Mesenchymal stem cell (in vitro differentiated cells and primary cell): ENCODE measurements around the gene SLC36A2.

ENCODE experiments used
- DNase-seq: peaks from one replicate; pipeline ENCODE4 v3.0.0-alpha.2; 2013
- H2AFZ ChIP-seq: one replicate; pipeline ENCODE4 v1.6.1; 2013; ENCODE audit warnings: low read depth, mild to moderate bottlenecking, control low read depth, inconsistent platforms, low read length, moderate library complexity
- H2AK5ac ChIP-seq: 2 replicates; pipeline ENCODE4 v1.6.1; 2013; ENCODE audit warnings: low read length, moderate library complexity, mild to moderate bottlenecking, inconsistent platforms; ENCODE audit not compliant: severe bottlenecking
- H2BK120ac ChIP-seq: one replicate; pipeline ENCODE4 v1.6.1; 2013; ENCODE audit warnings: low read depth, mild to moderate bottlenecking, inconsistent platforms, low read length, moderate library complexity
- H2BK12ac ChIP-seq, 2 experiments: one replicate each; pipeline ENCODE4 v1.6.1; 2013; ENCODE audit warnings: inconsistent platforms in 2 of 2, low read length in 2 of 2, mild to moderate bottlenecking in 2 of 2, moderate library complexity in 2 of 2, control low read depth in 1 of 2
- H2BK15ac ChIP-seq: one replicate; pipeline ENCODE4 v1.6.1; 2013; ENCODE audit warnings: mild to moderate bottlenecking, low read depth, inconsistent platforms; ENCODE audit not compliant: poor library complexity, severe bottlenecking
- H2BK5ac ChIP-seq: 2 replicates; pipeline ENCODE4 v1.6.1; 2013; ENCODE audit warnings: low read depth, mild to moderate bottlenecking, low read length, control low read depth, inconsistent platforms; ENCODE audit not compliant: poor library complexity, severe bottlenecking
- H3K14ac ChIP-seq, 2 experiments: one replicate each; pipeline ENCODE4 v1.6.1; 2013; ENCODE audit warnings: inconsistent platforms in 2 of 2, low read length in 2 of 2, control low read depth in 1 of 2, mild to moderate bottlenecking in 1 of 2, moderate library complexity in 1 of 2
- H3K18ac ChIP-seq, 2 experiments: one replicate each; pipeline ENCODE4 v1.6.1; 2013; ENCODE audit warnings: inconsistent platforms in 2 of 2, low read length in 2 of 2, control low read depth in 1 of 2, low read depth in 1 of 2, mild to moderate bottlenecking in 1 of 2
- H3K23ac ChIP-seq, 2 experiments: one replicate each; pipeline ENCODE4 v1.6.1; 2013; ENCODE audit warnings: inconsistent platforms in 2 of 2, low read length in 2 of 2, mild to moderate bottlenecking in 2 of 2, moderate library complexity in 2 of 2, control low read depth in 1 of 2
- H3K27ac ChIP-seq: 2 replicates; pipeline ENCODE4 v1.5.1; 2013; ENCODE audit warnings: mild to moderate bottlenecking, moderate library complexity, low read length, control low read depth, inconsistent platforms; ENCODE audit not compliant: poor library complexity, severe bottlenecking
- H3K27me3 ChIP-seq, 2 experiments: 2 replicates each; pipeline versions ENCODE4 v1.6.1 to v1.7.0; 2013; ENCODE audit warnings: low read length in 2 of 2, mild to moderate bottlenecking in 2 of 2, moderate library complexity in 2 of 2, control low read depth in 1 of 2, inconsistent platforms in 1 of 2; ENCODE audit not compliant: control insufficient read depth in 1 of 2, insufficient read depth in 1 of 2
- H3K36me3 ChIP-seq, 2 experiments: 2 replicates each; pipeline versions ENCODE4 v1.6.1 to v1.7.0; 2013; ENCODE audit warnings: low read length in 2 of 2, control low read depth in 1 of 2, inconsistent platforms in 1 of 2, low read depth in 1 of 2, mild to moderate bottlenecking in 1 of 2; ENCODE audit not compliant: insufficient read depth in 2 of 2, control insufficient read depth in 1 of 2
- H3K4ac ChIP-seq, 2 experiments: one replicate each; pipeline ENCODE4 v1.6.1; 2013; ENCODE audit warnings: inconsistent platforms in 2 of 2, low read length in 2 of 2, mild to moderate bottlenecking in 2 of 2, moderate library complexity in 2 of 2, control low read depth in 1 of 2, low read depth in 1 of 2
- H3K4me1 ChIP-seq: 2 replicates; pipeline ENCODE4 v1.6.1; 2013; ENCODE audit warnings: low read depth, low read length, control low read depth; ENCODE audit not compliant: control insufficient read depth, insufficient read depth
- H3K4me2 ChIP-seq: 2 replicates; pipeline ENCODE4 v1.6.1; 2013; ENCODE audit warnings: low read length, mild to moderate bottlenecking, inconsistent platforms; ENCODE audit not compliant: poor library complexity, severe bottlenecking
- H3K4me3 ChIP-seq, 2 experiments: 2 replicates each; pipeline versions ENCODE4 v1.5.1 to v1.7.0; 2013; ENCODE audit warnings: low read length in 2 of 2, mild to moderate bottlenecking in 2 of 2, control low read depth in 1 of 2, low read depth in 1 of 2; ENCODE audit not compliant: insufficient read depth in 1 of 2
- H3K79me1 ChIP-seq: replicated peaks from 2 replicates; pipeline ENCODE4 v1.6.1; 2013; ENCODE audit warnings: mild to moderate bottlenecking, control low read depth, low read length, inconsistent platforms; ENCODE audit not compliant: poor library complexity, severe bottlenecking
- H3K9ac ChIP-seq: 2 replicates; pipeline ENCODE4 v1.7.0; 2013; ENCODE audit warnings: mild to moderate bottlenecking, low read length, moderate library complexity
- H3K9me3 ChIP-seq: 2 replicates; pipeline ENCODE4 v1.7.0; 2013; ENCODE audit warnings: mild to moderate bottlenecking, low read length; ENCODE audit not compliant: control insufficient read depth
- H4K8ac ChIP-seq: one replicate; pipeline ENCODE4 v1.6.1; 2013; ENCODE audit warnings: inconsistent platforms, mild to moderate bottlenecking, low read length, moderate library complexity
- H4K91ac ChIP-seq: one replicate; pipeline ENCODE4 v1.6.1; 2013; ENCODE audit warnings: mild to moderate bottlenecking, low read length, inconsistent platforms
- WGBS: methylation state at CpG from one replicate; pipeline ENCODE4 v1.1.7; 2013; ENCODE audit warnings: mixed read lengths; 5-methylcytosine and 5-hydroxymethylcytosine counted together

Gene SLC36A2

GRCh38 chr5:151293624-151294023, 53.7 kb downstream of the SLC36A2 start:
- Histone ChIP-seq H3K36me3 (no peaks in the 10 kb centered on the region), H3K4me2 (no peak overlapping the region), H2BK5ac (no peak overlapping the region), H2AK5ac (no peak overlapping the region), H2BK12ac (no peak overlapping the region), H2AFZ (no peak overlapping the region), H3K9me3 (no peaks in the 10 kb centered on the region), H3K4me1 (no peaks in the 10 kb centered on the region), H4K8ac (no peak overlapping the region), H3K79me1 (no peaks in the 10 kb centered on the region), H3K18ac (no peak overlapping the region), H3K14ac (no peak overlapping the region), H3K27me3 (peaks cover 9 to 15% of the 10 kb centered on the region in 2 experiments), H2BK120ac (no peak overlapping the region), H2BK15ac (no peak overlapping the region), H3K9ac (no peak overlapping the region), H3K27ac (no peak overlapping the region), H3K4ac (no peak overlapping the region), H3K4me3 (no peak overlapping the region), H3K23ac (no peak overlapping the region), H4K91ac (no peak overlapping the region)
- DNase-seq = no peak
- WGBS = 56% methylated on average over 4 of the region's 4 CpGs

- no peak overlapping the region for H3K23ac ChIP-seq
- no peak overlapping the region for H2BK15ac ChIP-seq
- H2BK12ac ChIP-seq = no peak overlapping the region
- DNase-seq = no peak
- no peak overlapping the region for H4K91ac ChIP-seq
- WGBS = 48% methylated on average over 2 of the region's 2 CpGs
- no peak overlapping the region for H3K4ac ChIP-seq
- no peaks in the 10 kb centered on the region for H3K9me3 ChIP-seq
- no peak overlapping the region for H2BK5ac ChIP-seq
- no peaks in the 10 kb centered on the region for H3K4me1 ChIP-seq
- no peak overlapping the region for H2AK5ac ChIP-seq
- no peak overlapping the region for H3K9ac ChIP-seq
- H4K8ac ChIP-seq = no peak overlapping the region
- no peak overlapping the region for H3K14ac ChIP-seq
- no peak overlapping the region for H2BK120ac ChIP-seq
- no peak overlapping the region for H3K4me3 ChIP-seq
- H3K27ac ChIP-seq = no peak overlapping the region
- no peak overlapping the region for H2AFZ ChIP-seq
- no peaks in the 10 kb centered on the region for H3K79me1 ChIP-seq
- H3K36me3 ChIP-seq = no peaks in the 10 kb centered on the region
- no peak overlapping the region for H3K18ac ChIP-seq
- H3K4me2 ChIP-seq = no peak overlapping the region
- peaks cover 4 to 10% of the 10 kb centered on the region in 2 experiments for H3K27me3 ChIP-seq
These were observed 59.2 kb downstream of the SLC36A2 start for GRCh38 chr5:151288180-151288579.

GRCh38 chr5:151286246-151286645, 61.1 kb downstream of the SLC36A2 start:
- Histone ChIP-seq H3K14ac (no peak overlapping the region), H3K4ac (no peak overlapping the region), H3K18ac (no peak overlapping the region), H4K8ac (no peak overlapping the region), H3K4me2 (no peak overlapping the region), H3K4me3 (no peak overlapping the region), H3K9ac (no peak overlapping the region), H3K79me1 (no peaks in the 10 kb centered on the region), H3K4me1 (no peaks in the 10 kb centered on the region), H3K27me3 (peaks cover 4 to 10% of the 10 kb centered on the region in 2 experiments), H2AFZ (no peak overlapping the region), H2BK5ac (no peak overlapping the region), H2BK120ac (no peak overlapping the region), H4K91ac (no peak overlapping the region), H2BK15ac (no peak overlapping the region), H3K27ac (no peak overlapping the region), H2AK5ac (no peak overlapping the region), H2BK12ac (no peak overlapping the region), H3K9me3 (no peaks in the 10 kb centered on the region), H3K23ac (no peak overlapping the region), H3K36me3 (no peaks in the 10 kb centered on the region)
- WGBS = 83% methylated on average over 1 of the region's 1 CpG
- no peak for DNase-seq

GRCh38 chr5:151285683-151286082, 61.7 kb downstream of the SLC36A2 start:
- no peak overlapping the region for H2BK120ac ChIP-seq
- H3K18ac ChIP-seq = no peak overlapping the region
- no peak overlapping the region for H3K9ac ChIP-seq
- H3K4me1 ChIP-seq = no peaks in the 10 kb centered on the region
- H2AK5ac ChIP-seq = no peak overlapping the region
- H3K4ac ChIP-seq = no peak overlapping the region
- H3K36me3 ChIP-seq = no peaks in the 10 kb centered on the region
- no peak overlapping the region for H4K8ac ChIP-seq
- DNase-seq = no peak
- H2BK15ac ChIP-seq = no peak overlapping the region
- no peak overlapping the region for H3K27ac ChIP-seq
- no peaks in the 10 kb centered on the region for H3K79me1 ChIP-seq
- H2BK12ac ChIP-seq = no peak overlapping the region
- H3K27me3 ChIP-seq = peaks cover 4 to 10% of the 10 kb centered on the region in 2 experiments
- H3K14ac ChIP-seq = no peak overlapping the region
- H2BK5ac ChIP-seq = no peak overlapping the region
- H3K23ac ChIP-seq = no peak overlapping the region
- WGBS = 88% methylated on average over 3 of the region's 5 CpGs
- H4K91ac ChIP-seq = no peak overlapping the region
- no peak overlapping the region for H3K4me2 ChIP-seq
- no peaks in the 10 kb centered on the region for H3K9me3 ChIP-seq
- H2AFZ ChIP-seq = no peak overlapping the region
- no peak overlapping the region for H3K4me3 ChIP-seq
